K562 (cell line): ENCODE results near the gene TMTC2. TPM values are rescaled to one million over a fixed set of nuclear protein-coding genes. Genes with fewer than 3 reads are reported as not detected.
A peak's percentile ranks its signal among the peaks of the same experiment; 100 is the strongest.

Source experiments
- CEBPG ChIP-seq, 3 experiments: fragments of 200-800 bp in 1 of 3; sonication (Bioruptor generic) in 1 of 3; sonication (generic) in 1 of 3; formaldehyde crosslinking in 1 of 3; IDR thresholded peaks in 2 of 3; conservative IDR thresholded peaks in 1 of 3; 2 replicates each; pipeline versions ENCODE4 v1.6.1 to v1.8.0; 2016 to 2022; ENCODE audit warnings: missing compliant biosample characterization in 2 of 3, missing genetic modification characterization in 2 of 3, mild to moderate bottlenecking in 1 of 3, missing genetic modification reagents in 1 of 3
- MEIS2 ChIP-seq: fragments of 450-650 bp; IDR thresholded peaks from 2 replicates; pipeline ENCODE4 v1.6.1; 2014; ENCODE audit warnings: mild to moderate bottlenecking; ENCODE audit not compliant: partially characterized antibody
- NEUROD1 ChIP-seq: fragments of 150-350 bp; IDR thresholded peaks from 2 replicates; pipeline ENCODE4 v1.6.1; 2014; ENCODE audit warnings: borderline replicate concordance, low read length, low read depth; ENCODE audit not compliant: partially characterized antibody
- NFYB ChIP-seq: IDR thresholded peaks from 2 replicates; pipeline ENCODE4 v1.6.1; 2011; ENCODE audit warnings: mild to moderate bottlenecking, moderate library complexity; ENCODE audit not compliant: insufficient read length; ENCODE audit errors: extremely low read depth
- POLR2H ChIP-seq: IDR thresholded peaks from 2 replicates; pipeline ENCODE4 v1.6.1; 2016; ENCODE audit warnings: missing genetic modification characterization, low read depth, mild to moderate bottlenecking, control low read depth, missing compliant biosample characterization, moderate library complexity
- RAD21 ChIP-seq, 2 experiments: fragments of 250-450 bp in 1 of 2; fragments of 450-650 bp in 1 of 2; sonication (Bioruptor Pico) in 1 of 2; formaldehyde crosslinking in 1 of 2; IDR thresholded peaks in 1 of 2; conservative IDR thresholded peaks in 1 of 2; 2 replicates each; pipeline versions ENCODE4 v1.4.0 to v1.8.0; 2020 to 2022; ENCODE audit warnings: mild to moderate bottlenecking in 2 of 2, moderate library complexity in 1 of 2
- RB1 ChIP-seq: fragments of 450-650 bp; IDR thresholded peaks from 2 replicates; pipeline ENCODE4 v1.6.1; 2017; ENCODE audit warnings: low read depth, mild to moderate bottlenecking
- ZNF143 ChIP-seq: sonication (generic); formaldehyde crosslinking; IDR thresholded peaks from 2 replicates; pipeline ENCODE4 v1.9.0; 2022; ENCODE audit warnings: mild to moderate bottlenecking, missing genetic modification reagents
- ZNF253 ChIP-seq: fragments of 250-450 bp; sonication (Bioruptor Pico); conservative IDR thresholded peaks from 2 replicates; pipeline ENCODE4 v1.6.1; 2021; ENCODE audit warnings: mild to moderate bottlenecking
- ZNF274 ChIP-seq: IDR thresholded peaks from 2 replicates; pipeline ENCODE4 v1.6.1; 2011; ENCODE audit warnings: low read depth, mild to moderate bottlenecking, low read length, moderate library complexity, borderline replicate concordance
- ZNF764 ChIP-seq: fragments of 250-450 bp; sonication (Bioruptor Pico); IDR thresholded peaks from 2 replicates; pipeline ENCODE4 v1.4.0; 2020; ENCODE audit warnings: low read depth, mild to moderate bottlenecking, moderate library complexity
- polyA plus RNA-seq, 8 experiments: library from polyadenylated mRNA; depleted of rRNA in 4 of 8; stranded (reverse) in 5 of 8; unstranded in 3 of 8; fragments of >200 nt; fragmentation: Nextera tagmentation in 2 of 8; fragmentation: Illumina TruSeq in 1 of 8; extraction: Ambion mirVana in 2 of 8; extraction: Trizol in 1 of 8; gene quantifications; 2 replicates each; pipeline versions ENCODE4 v1.2.1 to v1.2.3, GENCODE V29; 2011 to 2014; ENCODE audit warnings: inconsistent platforms in 1 of 8, missing spikeins in 1 of 8
- total RNA-seq, 7 experiments: library from RNA; depleted of rRNA in 6 of 7; stranded (reverse); fragments of >200 nt in 6 of 7; fragmentation: Illumina TruSeq in 2 of 7; extraction: Trizol in 2 of 7; gene quantifications; 2 replicates each; pipeline versions ENCODE4 v1.2.1 to v1.2.3, GENCODE V29; 2011 to 2021; ENCODE audit warnings: low replicate concordance in 1 of 7
- TF ChIP-seq, protein P1 (sequence below): sonication (generic); formaldehyde crosslinking; IDR thresholded peaks from 2 replicates; pipeline ENCODE4 v1.8.0; 2022; ENCODE audit warnings: missing genetic modification reagents, mild to moderate bottlenecking, borderline replicate concordance
- TF ChIP-seq, protein P2 (sequence below): sonication (generic); formaldehyde crosslinking; IDR thresholded peaks from 2 replicates; pipeline ENCODE4 v1.8.1; 2023; ENCODE audit warnings: mild to moderate bottlenecking, missing genetic modification reagents
- TF ChIP-seq, protein P3 (sequence below): sonication (generic); formaldehyde crosslinking; IDR thresholded peaks from 2 replicates; pipeline ENCODE4 v1.8.0; 2022; ENCODE audit warnings: missing genetic modification reagents, mild to moderate bottlenecking, borderline replicate concordance
- TF ChIP-seq, protein P4 (sequence below): fragments of 450-650 bp; IDR thresholded peaks from 2 replicates; pipeline ENCODE4 v1.6.1; 2016; ENCODE audit warnings: mild to moderate bottlenecking

Gene TMTC2
- total and polyA plus RNA-seq, 9 of the 15 experiments (the other 6 are each of a cell fraction or from before 2014, with no cell fraction given) = 0.29 to 1.1 (median 0.55) TPM

DNA sequence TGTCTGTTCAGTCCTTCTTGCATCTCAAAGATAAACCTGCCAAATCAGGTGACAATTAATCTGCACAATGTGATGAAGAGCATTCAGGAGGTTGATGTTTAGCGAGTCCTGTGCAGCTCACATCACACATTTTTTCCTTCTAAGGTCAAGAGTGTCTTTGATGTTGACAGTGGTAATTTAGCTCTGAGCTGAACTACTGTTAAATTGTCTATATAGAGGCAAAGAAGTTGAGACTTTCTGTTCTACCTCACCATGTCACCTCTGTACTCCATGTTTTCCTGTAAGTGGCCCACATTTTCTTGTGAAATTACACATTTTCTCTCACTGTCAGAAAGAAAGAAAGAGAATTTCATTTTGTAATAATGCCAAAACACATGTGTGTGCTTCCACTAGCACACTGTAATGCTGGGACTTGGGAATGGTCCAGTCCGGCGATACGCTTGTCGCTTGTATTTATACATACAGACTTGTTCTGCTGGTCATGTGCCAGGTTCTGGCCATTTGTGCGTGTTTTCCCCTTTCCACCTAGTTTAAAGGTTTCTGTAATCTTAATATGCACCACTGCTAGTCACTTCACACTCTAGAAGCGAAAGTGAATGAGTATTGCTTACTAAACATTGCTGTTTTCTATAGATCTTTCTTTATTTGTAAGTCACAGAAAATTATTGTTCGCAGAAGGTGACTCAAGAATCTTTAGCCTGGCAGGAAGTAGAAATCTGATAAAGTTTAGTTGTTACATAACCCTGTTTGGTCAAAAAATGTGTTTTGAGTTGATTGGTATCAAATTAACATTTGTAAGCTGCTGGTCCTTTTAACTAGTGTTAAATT, 328.9 kb downstream of the TMTC2 start (continued):
- peak; percentile 7 for TF ChIP-seq MEIS2
- no peak for TF ChIP-seq ZNF764
- no peak for TF ChIP-seq RB1
- TF ChIP-seq CEBPG (CRISPR knock-in tag; IDR thresholded peaks at IDR 0.05) = no peak
- peak; percentile 11 to 38; a peak in 1 of 4 replicates for TF ChIP-seq CEBPG (tag; conservative IDR thresholded peaks at IDR 0.05 in 1 of 2, IDR thresholded peaks at IDR 0.05 in 1 of 2)
- TF ChIP-seq, protein P1, sequence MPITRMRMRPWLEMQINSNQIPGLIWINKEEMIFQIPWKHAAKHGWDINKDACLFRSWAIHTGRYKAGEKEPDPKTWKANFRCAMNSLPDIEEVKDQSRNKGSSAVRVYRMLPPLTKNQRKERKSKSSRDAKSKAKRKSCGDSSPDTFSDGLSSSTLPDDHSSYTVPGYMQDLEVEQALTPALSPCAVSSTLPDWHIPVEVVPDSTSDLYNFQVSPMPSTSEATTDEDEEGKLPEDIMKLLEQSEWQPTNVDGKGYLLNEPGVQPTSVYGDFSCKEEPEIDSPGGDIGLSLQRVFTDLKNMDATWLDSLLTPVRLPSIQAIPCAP = no peak
- no peak for TF ChIP-seq NFYB
- TF ChIP-seq ZNF143 = no peak
- no peak for TF ChIP-seq NEUROD1
- TF ChIP-seq RAD21 (CRISPR knock-in tag; conservative IDR thresholded peaks at IDR 0.05 in 1 of 2, IDR thresholded peaks at IDR 0.05 in 1 of 2) = no peak
- TF ChIP-seq, protein P2, sequence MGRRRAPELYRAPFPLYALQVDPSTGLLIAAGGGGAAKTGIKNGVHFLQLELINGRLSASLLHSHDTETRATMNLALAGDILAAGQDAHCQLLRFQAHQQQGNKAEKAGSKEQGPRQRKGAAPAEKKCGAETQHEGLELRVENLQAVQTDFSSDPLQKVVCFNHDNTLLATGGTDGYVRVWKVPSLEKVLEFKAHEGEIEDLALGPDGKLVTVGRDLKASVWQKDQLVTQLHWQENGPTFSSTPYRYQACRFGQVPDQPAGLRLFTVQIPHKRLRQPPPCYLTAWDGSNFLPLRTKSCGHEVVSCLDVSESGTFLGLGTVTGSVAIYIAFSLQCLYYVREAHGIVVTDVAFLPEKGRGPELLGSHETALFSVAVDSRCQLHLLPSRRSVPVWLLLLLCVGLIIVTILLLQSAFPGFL = no peak
- TF ChIP-seq, protein P3, sequence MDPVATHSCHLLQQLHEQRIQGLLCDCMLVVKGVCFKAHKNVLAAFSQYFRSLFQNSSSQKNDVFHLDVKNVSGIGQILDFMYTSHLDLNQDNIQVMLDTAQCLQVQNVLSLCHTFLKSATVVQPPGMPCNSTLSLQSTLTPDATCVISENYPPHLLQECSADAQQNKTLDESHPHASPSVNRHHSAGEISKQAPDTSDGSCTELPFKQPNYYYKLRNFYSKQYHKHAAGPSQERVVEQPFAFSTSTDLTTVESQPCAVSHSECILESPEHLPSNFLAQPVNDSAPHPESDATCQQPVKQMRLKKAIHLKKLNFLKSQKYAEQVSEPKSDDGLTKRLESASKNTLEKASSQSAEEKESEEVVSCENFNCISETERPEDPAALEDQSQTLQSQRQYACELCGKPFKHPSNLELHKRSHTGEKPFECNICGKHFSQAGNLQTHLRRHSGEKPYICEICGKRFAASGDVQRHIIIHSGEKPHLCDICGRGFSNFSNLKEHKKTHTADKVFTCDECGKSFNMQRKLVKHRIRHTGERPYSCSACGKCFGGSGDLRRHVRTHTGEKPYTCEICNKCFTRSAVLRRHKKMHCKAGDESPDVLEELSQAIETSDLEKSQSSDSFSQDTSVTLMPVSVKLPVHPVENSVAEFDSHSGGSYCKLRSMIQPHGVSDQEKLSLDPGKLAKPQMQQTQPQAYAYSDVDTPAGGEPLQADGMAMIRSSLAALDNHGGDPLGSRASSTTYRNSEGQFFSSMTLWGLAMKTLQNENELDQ = no peak
- no peak for TF ChIP-seq ZNF274
- 0 out of 2 replicates have a peak, but pooled peaks have one; percentile 18 for TF ChIP-seq POLR2H
- TF ChIP-seq, protein P4, sequence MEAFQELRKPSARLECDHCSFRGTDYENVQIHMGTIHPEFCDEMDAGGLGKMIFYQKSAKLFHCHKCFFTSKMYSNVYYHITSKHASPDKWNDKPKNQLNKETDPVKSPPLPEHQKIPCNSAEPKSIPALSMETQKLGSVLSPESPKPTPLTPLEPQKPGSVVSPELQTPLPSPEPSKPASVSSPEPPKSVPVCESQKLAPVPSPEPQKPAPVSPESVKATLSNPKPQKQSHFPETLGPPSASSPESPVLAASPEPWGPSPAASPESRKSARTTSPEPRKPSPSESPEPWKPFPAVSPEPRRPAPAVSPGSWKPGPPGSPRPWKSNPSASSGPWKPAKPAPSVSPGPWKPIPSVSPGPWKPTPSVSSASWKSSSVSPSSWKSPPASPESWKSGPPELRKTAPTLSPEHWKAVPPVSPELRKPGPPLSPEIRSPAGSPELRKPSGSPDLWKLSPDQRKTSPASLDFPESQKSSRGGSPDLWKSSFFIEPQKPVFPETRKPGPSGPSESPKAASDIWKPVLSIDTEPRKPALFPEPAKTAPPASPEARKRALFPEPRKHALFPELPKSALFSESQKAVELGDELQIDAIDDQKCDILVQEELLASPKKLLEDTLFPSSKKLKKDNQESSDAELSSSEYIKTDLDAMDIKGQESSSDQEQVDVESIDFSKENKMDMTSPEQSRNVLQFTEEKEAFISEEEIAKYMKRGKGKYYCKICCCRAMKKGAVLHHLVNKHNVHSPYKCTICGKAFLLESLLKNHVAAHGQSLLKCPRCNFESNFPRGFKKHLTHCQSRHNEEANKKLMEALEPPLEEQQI = no peak
- TF ChIP-seq ZNF253 (CRISPR knock-in tag) = no peak
